Right lung (tissue), 5 donors: ENCODE measurements around the gene BLCAP. TPM values are rescaled to one million over a fixed set of nuclear protein-coding genes. Genes with fewer than 3 reads are reported as not detected.
"Not testable (repeated sequence)": the region's sequence is repeated elsewhere in the genome, so short reads cannot be mapped to it uniquely, and the experiment has no call there.

Experiments
- DNase-seq, 2 donors: peaks; one replicate each; pipeline ENCODE4 v3.0.0-alpha.2; 2013
- polyA plus RNA-seq, 5 donors: library from polyadenylated mRNA; unstranded; fragments of 120-200 nt; gene quantifications; one replicate each; pipeline versions ENCODE4 v1.2.1 to v1.2.3, GENCODE V29; 2013; ENCODE audit warnings: inconsistent platforms in 1 of 5, low replicate concordance in 1 of 5; ENCODE audit not compliant: insufficient read length in 5 of 5, insufficient read depth in 1 of 5

BLCAP gene
- polyA plus RNA-seq, 5 donors: 64.4 to 90.8 (median 73.1) TPM

DNA sequence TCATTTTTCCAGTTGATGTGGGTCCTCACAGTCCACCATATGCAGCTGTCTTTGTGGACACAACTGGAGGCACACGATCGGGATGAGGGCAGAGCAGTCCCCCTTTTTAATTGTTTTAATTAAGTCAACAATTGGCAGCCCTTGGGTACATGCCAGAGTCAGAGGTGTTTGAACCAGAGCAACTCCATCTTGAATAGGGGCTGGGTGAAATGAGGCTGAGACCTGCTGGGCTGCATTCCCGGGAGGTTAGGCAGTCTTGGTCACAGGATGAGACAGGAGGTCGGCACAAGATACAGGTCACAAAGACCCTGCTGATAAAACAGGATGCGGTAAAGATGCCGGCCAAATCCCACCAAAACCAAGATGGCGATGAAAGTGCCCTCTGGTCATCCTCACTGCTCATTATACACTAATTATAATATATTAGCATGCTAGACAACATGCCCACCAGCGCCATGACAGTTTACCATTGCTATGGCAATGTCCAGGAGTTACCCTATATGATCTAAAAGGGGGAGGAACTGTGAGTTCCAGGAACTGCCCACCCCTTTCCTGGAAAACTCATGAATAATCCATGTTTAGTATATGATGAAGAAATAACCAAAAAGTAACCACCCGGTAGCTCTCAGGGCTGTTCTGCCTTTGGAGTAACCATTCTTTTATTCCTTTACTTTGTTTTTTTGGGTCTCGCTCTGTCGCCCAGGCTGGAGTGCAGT lies 31.8 kb upstream of the BLCAP start:
- no peak for DNase-seq

DNA sequence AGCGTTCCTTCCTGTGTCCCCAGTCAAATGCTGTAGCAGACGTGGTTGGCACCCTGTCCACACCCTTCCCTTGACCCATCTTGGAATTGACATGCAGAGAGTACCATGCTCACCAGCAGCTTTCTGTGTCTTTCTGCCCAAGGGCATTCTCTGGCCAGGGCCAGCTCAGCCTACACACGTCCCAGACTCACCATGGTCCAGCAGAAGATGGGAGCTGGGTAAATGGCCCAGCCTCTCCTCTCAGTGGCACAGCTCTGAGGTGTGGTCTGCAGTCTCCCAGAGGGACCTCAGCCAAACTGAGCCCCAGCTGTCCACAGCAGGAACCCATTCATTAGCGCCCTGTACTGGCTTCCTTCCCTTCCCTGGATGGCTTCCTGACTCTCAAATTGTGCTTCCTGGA lies 31.1 kb upstream of the BLCAP start:
- no peak for DNase-seq

DNA sequence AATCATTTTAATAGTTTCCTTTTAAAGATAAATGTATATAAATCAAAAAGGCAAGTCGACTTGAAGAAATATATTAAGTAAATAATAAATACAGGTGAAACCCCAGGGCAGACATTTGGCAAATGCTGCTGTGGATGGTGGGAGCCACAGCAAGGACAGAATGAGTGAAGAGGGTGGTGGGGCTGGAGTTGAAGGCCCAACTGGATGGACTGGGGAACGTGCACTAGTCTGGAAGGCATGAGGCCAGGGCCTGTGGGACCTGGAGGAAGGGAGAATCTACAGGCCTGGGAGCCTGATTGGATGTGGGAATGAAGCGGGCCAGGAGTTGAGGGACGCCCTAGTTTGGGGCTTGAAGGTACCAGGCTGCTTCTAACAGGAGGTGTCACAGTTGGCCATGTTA lies 30.6 kb upstream of the BLCAP start:
- DNase-seq: no peak

DNA sequence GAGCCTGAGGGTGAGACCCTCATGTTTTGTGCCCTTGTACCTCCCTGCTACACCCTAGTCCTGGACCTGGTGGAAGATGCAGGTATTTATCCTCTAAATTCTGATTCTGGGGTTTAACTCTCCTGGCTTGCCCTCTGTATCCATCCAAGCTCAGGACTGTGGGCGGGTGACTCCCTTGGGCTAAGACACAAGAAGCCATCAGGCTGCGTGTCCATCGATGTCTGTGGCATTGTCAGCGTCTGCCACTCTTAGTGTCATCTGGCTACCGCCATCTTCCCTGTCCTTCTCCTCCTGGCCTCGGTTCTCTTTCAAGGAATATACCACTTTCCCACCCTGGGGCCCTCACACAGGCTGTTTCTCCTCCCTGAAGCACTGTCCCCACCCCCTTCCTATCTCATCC lies 28.9 kb upstream of the BLCAP start:
- DNase-seq: no peak

DNA sequence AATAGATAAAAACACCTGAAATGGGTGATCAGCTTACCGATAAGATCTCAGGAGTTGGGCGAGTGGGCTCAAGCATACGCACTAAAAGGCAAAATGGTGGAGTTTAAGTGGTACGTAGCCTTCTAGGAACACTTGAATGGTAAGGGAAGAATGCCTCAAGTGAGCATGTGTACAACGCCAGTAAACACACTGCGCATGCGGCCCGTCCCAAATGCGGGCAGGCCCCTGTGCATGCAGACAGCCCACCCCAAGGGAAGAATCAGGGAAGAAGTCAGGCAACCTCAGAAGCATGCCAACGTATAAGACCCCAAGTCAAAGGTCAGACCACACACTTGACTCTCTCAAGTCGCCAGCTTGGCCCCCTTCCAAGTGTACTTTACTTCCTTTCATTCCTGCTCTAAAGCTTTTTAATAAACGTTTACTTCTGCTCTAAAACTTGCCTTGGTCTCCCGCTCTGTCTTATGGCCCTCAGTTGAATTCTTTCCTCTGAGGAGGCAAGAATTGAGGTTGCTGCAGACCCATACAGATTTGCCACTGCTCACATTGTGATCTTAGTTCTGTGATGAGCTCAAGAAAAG lies 27.1 kb upstream of the BLCAP start:
- not testable (repeated sequence) for DNase-seq

DNA sequence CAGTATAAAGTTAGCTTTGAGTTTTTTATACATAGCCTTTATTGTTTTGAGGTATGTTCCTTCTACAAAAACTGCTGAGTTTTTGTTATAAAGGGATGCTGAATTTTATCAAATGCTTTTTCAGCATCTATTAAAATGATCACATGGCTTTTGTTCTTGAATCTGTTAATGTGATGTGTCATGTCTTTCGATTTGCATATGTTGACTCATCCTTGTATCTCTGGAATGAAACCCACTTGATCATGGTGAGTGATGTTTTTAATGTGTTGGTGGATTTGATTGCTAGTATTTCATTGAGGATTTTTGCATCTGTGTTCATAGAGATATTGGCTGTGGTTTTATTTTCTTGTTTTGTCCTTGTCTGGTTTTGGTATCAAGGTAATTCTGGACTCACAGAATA lies 24.7 kb upstream of the BLCAP start:
- DNase-seq: no peak

DNA sequence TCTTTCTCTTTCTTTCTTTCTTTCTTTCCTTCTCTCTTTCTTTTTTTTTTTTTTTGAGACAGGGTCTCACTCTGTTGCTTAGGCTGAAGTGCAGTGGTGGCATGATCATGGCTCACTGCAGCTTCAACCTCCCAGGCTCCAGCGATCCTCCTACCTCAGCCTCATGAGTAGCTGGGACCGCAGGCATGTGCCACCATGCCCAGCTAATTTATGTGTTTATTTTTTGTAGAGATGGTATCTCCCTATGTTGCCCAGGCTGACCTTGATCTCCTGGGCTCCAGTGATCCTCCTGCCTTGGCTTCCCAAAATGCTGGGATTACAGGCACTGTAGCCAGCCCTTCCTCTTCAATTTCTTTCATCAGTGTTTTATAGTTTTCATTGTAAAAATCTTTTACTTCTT lies 24.0 kb upstream of the BLCAP start:
- not testable (repeated sequence) for DNase-seq

DNA sequence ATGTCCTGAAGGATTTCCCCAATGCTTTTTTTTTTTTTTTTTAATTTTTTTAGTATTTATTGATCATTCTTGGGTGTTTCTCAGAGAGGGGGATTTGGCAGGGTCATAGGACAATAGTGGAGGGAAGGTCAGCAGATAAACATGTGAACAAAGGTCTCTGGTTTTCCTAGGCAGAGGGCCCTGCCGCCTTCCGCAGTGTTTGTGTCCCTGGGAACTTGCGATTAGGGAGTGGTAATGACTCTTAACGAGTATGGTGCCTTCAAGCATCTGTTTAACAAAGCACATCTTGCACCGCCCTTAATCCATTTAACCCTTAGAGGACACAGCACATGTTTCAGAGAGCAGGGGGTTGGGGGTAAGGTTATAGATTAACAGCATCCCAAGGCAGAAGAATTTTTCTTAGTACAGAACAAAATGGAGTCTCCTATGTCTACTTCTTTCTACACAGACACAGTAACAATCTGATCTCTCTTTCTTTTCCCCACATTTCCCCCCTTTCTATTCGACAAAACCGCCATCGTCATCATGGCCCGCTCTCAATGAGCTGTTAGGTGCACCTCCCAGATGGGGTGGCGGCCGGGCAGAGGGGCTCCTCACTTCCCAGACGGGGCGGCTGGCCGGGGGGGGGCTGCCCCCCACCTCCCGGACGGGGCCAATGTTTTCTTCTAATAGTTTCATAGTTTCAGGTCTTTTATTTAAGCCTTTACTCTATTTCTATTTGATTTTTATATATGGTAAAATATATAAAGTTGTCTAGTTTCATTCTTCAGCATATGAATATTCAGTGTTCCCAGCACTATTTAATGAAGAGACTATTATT lies 22.6 kb upstream of the BLCAP start:
- DNase-seq: not testable (repeated sequence)

DNA sequence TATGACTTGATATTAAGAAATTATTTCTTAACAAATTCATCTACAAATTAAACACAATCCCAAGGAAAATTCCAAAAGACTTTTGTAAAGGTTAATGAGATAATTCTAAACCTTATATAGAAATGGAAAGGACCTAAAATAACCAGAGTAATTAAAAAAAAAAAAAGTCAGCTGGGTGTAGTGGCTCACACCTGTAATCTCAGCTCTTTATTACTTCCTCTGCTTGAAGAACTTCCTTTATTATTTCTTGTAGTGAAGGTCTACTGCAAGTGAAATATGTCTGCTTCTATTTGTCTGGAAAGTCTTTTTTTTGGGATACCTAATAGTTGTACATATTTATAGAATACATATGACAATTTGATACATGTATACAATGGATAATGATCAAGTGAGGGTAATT lies 20.2 kb upstream of the BLCAP start:
- no peak for DNase-seq

DNA sequence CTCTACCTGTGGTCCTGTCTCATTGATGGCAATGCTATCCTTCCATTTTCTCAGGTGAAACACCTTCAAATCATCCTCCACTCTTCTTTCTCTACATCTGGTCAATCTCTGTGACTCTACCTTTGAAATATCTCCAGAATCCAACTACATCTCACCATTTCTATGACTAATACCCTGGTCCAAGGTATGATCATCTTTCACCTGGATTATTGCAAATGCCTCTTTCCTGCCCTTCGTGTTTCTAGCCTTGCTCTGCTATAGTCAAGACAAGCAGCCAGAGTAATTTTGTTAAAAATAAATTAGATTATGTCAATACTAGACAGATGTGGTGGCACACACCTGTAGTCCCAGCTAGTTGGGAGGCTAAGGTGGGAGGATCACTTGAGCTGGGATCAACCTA lies 17.8 kb upstream of the BLCAP start:
- no peak for DNase-seq

DNA sequence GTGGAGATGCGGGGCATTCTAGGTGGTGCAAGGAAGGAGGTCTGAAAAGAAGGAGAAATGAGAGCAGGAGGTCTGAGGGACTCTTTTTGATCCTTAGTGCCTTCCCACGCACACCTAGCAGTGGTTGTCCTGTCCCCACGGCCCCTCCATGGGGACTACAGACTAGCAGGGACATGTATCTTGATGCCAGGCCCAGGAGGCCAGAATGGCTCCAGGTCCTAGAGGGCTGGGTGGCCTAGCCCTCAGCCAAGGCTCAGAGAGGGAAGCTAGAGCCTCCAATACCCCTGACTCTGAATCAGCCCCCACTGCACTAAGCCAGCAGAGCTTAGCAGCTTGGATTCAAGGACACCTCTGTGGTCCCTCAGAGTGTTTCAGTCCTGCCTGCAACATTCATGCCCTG lies 16.7 kb upstream of the BLCAP start:
- DNase-seq: no peak

DNA sequence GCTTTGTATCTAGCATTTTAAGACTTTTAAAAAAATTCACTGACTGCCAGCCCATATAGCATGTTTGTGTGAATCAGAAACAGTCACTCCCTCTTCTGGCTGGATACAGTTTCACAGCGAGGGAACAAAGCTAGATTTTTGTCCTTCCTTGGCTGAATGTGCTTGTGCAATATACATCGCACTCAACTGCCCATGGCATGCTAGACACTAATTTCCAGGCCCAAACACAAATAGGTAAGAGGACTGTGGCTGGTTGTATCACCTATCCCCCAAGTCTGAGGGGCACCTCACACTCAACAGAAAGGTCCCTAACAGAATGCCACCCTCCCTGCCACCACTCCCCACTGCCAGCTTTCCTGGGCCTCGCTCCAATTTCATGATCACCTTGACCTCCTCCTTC lies 16.2 kb upstream of the BLCAP start:
- DNase-seq: no peak

DNA sequence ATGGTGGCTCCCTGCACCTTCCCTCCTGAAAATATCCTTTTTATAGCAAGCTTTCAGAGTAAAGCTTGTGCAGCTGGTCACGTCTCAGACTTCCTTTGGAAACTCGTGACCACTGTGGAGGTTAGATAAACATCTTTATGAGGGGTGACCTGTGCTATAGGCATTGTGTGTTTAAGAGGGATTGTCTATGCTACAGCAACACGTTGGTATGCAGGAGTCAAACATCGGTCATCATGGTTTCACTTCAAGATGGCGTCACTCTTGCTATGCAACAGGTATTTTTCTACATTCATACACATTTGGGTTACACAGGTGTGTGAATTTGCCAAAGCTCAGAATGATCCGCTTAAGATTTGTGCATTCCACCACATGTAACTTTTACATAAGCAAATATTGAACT lies 14.6 kb upstream of the BLCAP start:
- no peak for DNase-seq

DNA sequence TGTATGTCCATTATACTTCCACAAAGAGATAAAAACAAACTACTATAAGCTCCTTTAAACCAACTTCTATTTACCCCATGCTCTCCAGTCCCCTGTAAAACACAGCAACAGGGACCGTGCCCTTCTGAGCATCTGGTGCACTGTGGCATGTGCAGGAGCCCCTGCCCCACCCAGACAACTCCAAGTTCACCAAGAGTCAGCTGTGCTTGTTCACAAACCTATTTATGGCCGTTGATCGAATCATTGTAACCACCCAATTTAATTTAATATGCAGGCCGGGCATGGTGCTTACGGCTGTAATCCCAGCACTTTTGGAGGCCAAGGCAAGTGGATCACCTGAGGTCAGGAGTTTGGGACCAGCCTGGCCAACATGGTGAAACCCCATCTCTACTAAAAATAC lies 13.7 kb upstream of the BLCAP start:
- DNase-seq: no peak

DNA sequence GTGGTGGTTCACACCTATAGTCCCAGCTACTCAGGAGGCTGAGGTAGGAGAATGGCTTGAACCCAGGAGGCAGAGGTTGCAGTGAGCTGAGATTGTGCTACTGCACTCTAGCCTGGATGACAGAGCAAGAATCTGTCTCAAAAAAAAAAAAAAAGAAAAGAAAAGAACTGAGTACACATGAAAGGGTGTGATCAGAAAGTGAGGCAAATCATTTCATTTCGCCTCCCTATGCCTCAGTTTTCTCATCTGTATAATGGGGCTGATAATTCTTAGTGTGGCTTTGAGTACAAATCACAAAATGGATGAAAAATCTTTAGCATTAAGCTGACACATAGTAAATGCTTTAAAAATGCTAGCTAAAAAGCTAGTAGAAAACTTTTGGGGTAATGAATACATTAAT lies 13.2 kb upstream of the BLCAP start:
- DNase-seq: not testable (repeated sequence)

DNA sequence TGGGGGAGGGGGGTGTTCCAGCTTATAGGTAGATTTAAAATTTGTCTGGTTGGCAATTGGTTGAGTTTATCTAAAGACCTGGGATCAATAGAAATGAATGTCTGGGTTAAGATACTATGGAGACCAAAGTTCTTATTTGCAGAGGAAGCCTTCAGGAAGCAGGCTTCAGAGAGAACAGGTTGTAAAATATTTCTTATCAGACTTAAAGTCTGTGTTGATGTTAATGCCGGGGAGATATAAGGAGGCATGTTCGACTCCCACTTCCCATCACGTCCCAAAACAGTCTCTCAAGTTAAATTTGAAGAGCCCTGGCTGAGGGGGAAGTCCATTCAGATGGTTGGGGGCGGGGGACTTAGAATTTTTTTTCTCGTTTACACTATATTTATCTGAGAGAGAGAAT lies 12.3 kb upstream of the BLCAP start:
- no peak for DNase-seq

DNA sequence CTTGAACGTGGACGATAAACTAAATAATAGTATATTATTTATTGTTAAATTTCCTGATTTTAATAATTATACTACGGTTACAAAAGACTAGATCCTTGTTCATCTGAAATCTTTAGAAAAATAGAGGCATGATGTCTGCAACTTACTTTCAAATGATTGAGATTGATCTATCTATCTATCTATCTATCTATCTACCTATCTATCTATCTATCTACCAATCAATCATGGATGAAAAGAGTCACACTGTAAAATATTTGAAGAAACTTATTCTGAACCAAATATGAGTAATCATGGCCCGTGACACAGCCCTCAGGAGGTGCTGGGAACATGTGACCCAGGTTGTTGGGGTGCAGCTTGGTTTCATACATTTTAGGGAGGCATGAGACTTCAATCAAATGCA lies 11.7 kb upstream of the BLCAP start:
- DNase-seq: no peak

DNA sequence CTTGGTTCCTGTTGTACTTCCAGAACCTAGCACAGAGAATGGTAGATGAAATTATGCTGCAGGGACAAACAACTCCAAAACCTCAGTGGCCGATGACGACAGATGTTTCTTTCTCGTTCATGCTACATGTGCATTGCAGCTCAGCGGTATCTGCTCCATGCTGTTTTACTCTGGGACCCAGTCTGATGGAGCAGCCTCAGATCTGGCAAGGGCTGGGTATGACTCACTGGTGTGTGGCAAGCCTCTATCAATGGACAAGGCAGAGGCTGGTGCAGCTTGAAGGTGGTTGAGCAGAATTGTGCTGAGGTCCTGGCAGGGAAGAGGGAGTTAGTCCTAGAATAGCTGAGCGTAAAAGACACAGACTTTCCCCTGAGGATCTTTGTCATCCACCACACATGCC lies 10.3 kb upstream of the BLCAP start:
- DNase-seq: no peak

DNA sequence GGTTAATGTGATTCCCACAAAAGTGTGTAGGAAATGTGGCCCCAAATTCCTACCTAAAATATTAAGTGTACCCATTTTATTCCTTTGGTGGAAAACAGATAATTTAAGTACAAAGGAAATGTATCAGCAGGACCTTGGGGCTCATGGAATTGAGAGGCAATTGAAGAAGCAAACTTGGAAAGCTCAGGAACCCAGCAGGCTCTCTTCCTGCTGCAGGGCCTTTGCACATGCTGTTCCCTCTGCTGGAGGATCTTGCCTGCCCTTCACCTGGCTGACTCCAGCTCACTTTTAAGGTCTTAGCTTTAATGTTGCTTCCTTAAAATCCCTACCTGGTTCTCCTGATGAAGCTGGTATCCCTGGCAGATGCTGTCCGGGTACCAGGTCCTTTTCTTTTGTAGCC lies 9.8 kb upstream of the BLCAP start:
- no peak for DNase-seq

DNA sequence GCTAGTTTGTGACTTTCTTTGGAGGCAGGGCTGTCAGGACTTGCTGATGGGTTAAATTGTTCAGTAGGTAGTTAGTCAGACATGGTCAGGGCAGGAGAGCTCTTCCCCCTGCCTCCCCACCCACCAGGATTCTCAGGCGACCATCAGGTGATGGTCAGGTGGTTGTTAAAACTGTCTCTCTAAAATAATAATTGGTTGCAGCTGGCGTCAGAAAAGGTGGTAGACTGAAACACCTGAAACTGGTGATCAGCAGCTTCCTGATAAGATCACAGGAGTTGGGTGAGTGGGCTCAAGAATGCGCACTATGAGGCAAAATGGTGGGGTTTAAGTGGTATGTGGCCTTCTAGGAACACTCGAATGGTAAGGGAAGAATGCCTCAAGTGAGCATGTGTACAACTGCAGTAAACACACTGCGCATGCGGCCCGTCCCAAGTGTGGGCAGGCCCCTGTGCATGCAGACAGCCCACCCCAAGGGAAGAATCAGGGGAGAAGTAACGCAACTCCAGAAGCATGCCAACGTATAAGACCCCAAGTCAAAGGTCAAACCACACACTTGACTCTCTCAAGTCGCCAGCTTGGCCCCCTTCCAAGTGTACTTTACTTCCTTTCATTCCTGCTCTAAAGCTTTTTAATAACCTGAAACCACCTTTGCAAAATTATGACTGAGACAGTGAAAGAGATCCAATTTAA lies 7.9 kb upstream of the BLCAP start:
- no peak for DNase-seq

DNA sequence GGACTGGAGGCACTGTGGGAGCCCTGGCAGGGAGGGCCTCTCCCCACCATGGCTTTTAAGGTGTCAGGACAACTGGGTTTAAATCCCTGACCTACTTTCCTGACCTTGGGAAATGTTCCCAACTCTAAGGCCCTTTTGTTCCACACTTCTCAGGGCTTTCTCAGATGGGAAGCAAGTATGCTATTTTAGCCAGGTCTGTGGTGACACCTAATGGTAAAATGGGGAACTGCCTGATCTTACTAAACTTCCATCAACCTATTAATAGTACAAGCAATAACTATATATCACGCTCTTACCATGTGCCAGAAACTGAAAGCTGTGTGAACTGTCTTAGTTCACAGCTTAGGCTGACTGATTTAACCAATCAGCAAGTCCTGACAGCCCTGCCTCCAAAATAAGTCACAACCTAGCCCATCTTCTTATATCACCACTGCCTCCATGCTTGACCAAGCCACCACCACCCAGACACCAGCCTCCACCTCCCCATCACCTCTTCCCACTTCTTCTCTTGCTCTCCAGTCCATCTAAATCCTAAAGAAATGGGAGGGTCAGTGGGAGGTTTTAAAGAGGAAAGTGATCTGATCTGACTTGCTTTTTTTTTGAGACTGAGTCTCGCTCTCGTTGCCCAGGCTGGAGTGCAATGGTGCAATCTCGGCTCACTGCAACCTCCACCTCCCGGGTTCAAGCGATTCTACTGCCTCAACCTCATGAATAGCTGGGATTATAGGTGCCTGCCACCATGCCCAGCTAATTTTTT lies 6.9 kb upstream of the BLCAP start:
- peak in 1 of 2 donors; percentile 78 for DNase-seq
